Colonic mucosa (tissue), 4 donors: ENCODE measurements around the gene CD200. TPM values are rescaled to one million over a fixed set of nuclear protein-coding genes. Genes with fewer than 3 reads are reported as not detected.

ENCODE experiments used
- DNase-seq: peaks from one replicate; pipeline ENCODE4 v3.0.0-alpha.2; 2020
- H3K27ac ChIP-seq: fragments of 200-600 bp; one replicate; pipeline ENCODE4 v1.8.0; 2021
- H3K27me3 ChIP-seq: fragments of 200-600 bp; one replicate; pipeline ENCODE4 v1.8.0; 2021
- H3K36me3 ChIP-seq: fragments of 200-600 bp; one replicate; pipeline ENCODE4 v1.8.0; 2021
- H3K4me1 ChIP-seq: fragments of 200-600 bp; one replicate; pipeline ENCODE4 v1.8.0; 2021; ENCODE audit warnings: mild to moderate bottlenecking
- H3K4me3 ChIP-seq: fragments of 200-600 bp; one replicate; pipeline ENCODE4 v1.8.0; 2021
- H3K9ac ChIP-seq, 2 donors: one replicate each; pipeline ENCODE4 v1.7.0; 2013; ENCODE audit warnings: control low read depth in 2 of 2, low read depth in 2 of 2, low read length in 2 of 2
- H3K9me3 ChIP-seq: fragments of 200-600 bp; one replicate; pipeline ENCODE4 v1.8.0; 2021
- intact Hi-C: fragments of 100-400 bp; cut with DNase I; formaldehyde crosslinking; loops from one replicate; pipeline ENCODE4 v1.14.1; 2022
- total RNA-seq, 2 donors: library from RNA; stranded (reverse); fragmentation: NEBNext Ultra II Directional in 1 of 2; extraction: Animal tissue kit (Norgen Biotek cat#: 25700) in 1 of 2; gene quantifications; one replicate each; pipeline ENCODE4 v1.2.1, GENCODE V29; 2021
- TF ChIP-seq, protein P1 (sequence below): fragments of 200-600 bp; IDR thresholded peaks from one replicate; pipeline ENCODE4 v1.8.0; 2022; ENCODE audit warnings: antibody characterized with exemption, mild to moderate bottlenecking
- donor health status: healthy.
- donor health status: DM: no; HTN: no; CAD: no.
- donor health status: DM: no; HTN: no; CAD: no.

CD200 gene
- total RNA-seq, 2 donors from 2014 or later, result 7.1 to 7.6 TPM

DNA sequence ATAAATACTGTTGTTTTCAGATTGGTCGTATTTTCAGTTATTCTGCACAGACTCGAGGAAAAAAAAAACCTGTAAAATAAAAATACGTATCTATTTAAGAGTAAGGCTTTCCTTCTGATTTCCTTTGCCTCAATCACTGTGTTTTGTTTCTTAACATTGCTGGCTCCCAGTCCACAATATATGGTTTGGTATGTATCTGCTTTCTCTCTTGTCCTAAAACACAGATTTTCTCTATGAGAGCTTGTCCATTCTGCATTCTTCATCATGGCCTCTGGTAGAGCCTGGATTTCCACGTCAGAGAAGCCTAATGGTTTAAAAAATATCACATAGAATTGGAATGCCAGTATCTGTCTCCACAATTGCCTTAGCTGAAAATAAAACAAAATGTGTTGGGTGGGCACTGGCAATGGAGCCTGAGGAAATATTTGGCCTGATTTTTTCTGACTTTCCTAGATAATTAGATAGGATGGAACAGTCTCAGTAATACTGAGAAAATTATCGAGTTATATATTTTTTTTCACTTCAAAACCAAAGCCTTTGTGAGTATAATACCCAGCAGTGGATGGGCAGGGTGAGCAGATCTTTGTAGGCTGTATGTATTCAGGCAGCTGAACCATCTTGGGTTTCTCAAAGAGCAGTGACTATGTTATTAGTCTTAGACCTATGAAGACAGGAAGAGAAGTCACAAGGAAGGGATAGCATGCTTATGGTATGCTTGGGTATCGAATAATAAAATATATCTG lies 1.9 kb downstream of the CD200 start:
- DNase-seq, result no peak

DNA sequence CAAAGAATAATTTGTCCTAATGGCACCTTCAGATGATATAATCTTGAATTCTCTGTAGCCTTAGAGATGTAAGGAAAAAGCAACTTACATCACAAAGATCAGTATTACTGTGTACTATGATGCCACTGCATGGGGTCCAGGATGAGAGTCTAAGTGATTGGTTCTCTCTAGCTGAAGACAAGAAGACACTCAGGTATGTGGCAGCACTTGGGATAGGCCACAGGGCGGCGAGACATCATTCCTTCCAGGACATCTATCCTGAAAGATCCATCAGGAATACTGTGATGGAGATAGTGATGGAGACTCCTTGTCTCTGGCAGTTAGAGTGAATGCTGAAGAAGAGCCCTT lies 2.5 kb downstream of the CD200 start:
- intact Hi-C loops, result loop anchor here (10.0 kb wide), 1 partner anchor 99 kb away; no protein-coding TSS in a partner anchor
- DNase-seq, result no peak
- TF ChIP-seq, protein P1, sequence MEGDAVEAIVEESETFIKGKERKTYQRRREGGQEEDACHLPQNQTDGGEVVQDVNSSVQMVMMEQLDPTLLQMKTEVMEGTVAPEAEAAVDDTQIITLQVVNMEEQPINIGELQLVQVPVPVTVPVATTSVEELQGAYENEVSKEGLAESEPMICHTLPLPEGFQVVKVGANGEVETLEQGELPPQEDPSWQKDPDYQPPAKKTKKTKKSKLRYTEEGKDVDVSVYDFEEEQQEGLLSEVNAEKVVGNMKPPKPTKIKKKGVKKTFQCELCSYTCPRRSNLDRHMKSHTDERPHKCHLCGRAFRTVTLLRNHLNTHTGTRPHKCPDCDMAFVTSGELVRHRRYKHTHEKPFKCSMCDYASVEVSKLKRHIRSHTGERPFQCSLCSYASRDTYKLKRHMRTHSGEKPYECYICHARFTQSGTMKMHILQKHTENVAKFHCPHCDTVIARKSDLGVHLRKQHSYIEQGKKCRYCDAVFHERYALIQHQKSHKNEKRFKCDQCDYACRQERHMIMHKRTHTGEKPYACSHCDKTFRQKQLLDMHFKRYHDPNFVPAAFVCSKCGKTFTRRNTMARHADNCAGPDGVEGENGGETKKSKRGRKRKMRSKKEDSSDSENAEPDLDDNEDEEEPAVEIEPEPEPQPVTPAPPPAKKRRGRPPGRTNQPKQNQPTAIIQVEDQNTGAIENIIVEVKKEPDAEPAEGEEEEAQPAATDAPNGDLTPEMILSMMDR, result no peak
- Histone ChIP-seq H3K36me3 (no peaks in the 10 kb centered on the region), H3K4me1 (no peaks in the 10 kb centered on the region), H3K9me3 (no peaks in the 10 kb centered on the region), H3K4me3 (no peak overlapping the region), H3K27me3 (no peaks in the 10 kb centered on the region), H3K9ac (no peak overlapping the region), H3K27ac (no peak overlapping the region)

More for the DNA sequence above, 1.9 kb downstream of the CD200 start:
- Histone ChIP-seq H3K4me3 (no peak overlapping the region), H3K4me1 (no peaks in the 10 kb centered on the region), H3K27me3 (no peaks in the 10 kb centered on the region), H3K9ac (peak overlapping the region in 1 of 2 donors; percentile 49), H3K36me3 (no peaks in the 10 kb centered on the region), H3K9me3 (no peaks in the 10 kb centered on the region), H3K27ac (no peak overlapping the region)
- TF ChIP-seq, protein P1, result no peak
- intact Hi-C loops, result loop anchor here (10.0 kb wide), 1 partner anchor 100 kb away; no protein-coding TSS in a partner anchor

DNA sequence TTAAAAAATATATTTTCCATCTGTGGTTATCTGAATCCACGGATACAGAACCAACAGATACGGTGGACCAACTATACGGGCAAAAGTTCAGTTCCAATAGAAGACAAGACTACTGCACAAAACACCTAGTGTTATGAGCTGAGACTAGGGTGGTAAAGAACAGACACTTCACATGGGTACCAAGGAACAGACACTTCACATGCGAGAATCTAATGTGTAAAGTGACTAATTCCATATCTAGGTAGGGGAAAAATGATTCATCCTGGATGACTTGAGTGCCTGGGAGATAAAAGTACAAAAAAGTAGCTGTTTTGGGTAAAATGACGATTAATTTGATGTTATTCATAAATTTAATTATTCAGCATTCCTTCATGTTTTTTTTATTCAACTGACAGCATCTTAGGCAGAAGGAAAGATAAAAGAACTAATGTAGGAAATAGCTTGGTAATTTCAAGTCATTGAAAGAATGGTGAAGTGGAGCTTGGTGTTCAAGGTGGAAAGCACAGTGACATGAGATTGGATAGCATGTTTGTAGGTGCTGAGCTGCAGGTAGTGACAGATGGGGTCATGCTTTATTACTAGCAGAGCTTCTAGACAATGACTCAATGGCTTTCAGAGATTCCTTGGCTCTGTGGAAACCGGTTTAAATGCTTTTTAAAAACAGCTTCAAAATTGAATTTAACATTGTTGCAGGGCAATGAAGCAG lies 5.2 kb downstream of the CD200 start:
- intact Hi-C loops, result loop anchor here (10.0 kb wide), 1 partner anchor 97 kb away; no protein-coding TSS in a partner anchor
- Histone ChIP-seq H3K36me3 (no peaks in the 10 kb centered on the region), H3K4me3 (no peak overlapping the region), H3K9me3 (no peaks in the 10 kb centered on the region), H3K27me3 (no peaks in the 10 kb centered on the region), H3K9ac (no peak overlapping the region), H3K27ac (no peak overlapping the region), H3K4me1 (no peaks in the 10 kb centered on the region)
- no peak for DNase-seq
- TF ChIP-seq, protein P1, result no peak

DNA sequence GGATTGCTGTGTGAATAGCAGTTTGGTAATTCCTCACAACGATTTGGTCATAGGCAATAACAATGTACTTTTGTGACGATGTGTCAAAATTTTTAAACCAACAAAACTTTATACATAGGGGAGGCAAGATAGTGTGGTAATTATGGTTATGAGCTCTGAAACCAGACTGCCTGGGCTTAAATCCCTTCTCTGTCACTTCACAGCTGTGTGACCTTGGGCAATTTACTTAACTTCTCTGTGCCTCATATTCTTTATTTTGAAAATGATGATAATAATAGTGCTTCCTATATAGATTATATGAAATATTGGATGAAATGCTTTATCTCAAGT lies 5.7 kb downstream of the CD200 start:
- TF ChIP-seq, protein P1, result no peak
- no peaks in the 10 kb centered on the region for H3K4me1 ChIP-seq
- H3K4me3 ChIP-seq, result no peak overlapping the region
- no peaks in the 10 kb centered on the region for H3K27me3 ChIP-seq
- no peak overlapping the region for H3K9ac ChIP-seq
- no peaks in the 10 kb centered on the region for H3K36me3 ChIP-seq
- intact Hi-C loops, result loop anchor here (10.0 kb wide), 1 partner anchor 96 kb away; no protein-coding TSS in a partner anchor
- H3K9me3 ChIP-seq, result no peaks in the 10 kb centered on the region
- DNase-seq, result no peak
- H3K27ac ChIP-seq, result no peak overlapping the region

DNA sequence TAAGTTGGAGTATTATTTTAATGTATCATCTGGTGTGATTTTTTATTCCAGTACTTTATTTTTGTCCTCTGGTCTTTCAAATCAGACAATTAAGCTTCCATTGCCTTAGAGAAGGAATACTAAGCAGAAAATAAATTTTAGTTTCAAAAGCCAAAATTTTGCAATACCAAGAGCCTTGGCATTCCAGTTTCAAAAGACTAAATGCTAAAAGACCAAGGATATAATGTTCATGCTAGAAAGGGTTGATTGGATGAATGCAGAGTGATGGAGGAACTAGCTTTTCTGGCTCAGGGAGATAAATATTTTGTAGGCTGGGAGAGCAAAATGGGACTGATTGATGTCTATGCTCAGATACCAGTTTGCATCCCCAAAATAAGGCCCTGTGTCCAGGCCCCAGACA lies 6.2 kb downstream of the CD200 start:
- Histone ChIP-seq H3K27me3 (no peaks in the 10 kb centered on the region), H3K9ac (no peak overlapping the region), H3K36me3 (no peaks in the 10 kb centered on the region), H3K4me3 (no peak overlapping the region), H3K27ac (no peak overlapping the region), H3K4me1 (no peaks in the 10 kb centered on the region), H3K9me3 (no peaks in the 10 kb centered on the region)
- intact Hi-C loops, result loop anchor here (10.0 kb wide), 1 partner anchor 96 kb away; no protein-coding TSS in a partner anchor
- TF ChIP-seq, protein P1, result no peak
- no peak for DNase-seq
